GOT3 (cell line): ENCODE results near the gene CDSN.

ENCODE experiments used
- DNase-seq: peaks from one replicate; lab custom pipeline; 2025; ENCODE audit warnings: mixed read lengths; lab: John Stamatoyannopoulos, UW

Gene CDSN

DNA sequence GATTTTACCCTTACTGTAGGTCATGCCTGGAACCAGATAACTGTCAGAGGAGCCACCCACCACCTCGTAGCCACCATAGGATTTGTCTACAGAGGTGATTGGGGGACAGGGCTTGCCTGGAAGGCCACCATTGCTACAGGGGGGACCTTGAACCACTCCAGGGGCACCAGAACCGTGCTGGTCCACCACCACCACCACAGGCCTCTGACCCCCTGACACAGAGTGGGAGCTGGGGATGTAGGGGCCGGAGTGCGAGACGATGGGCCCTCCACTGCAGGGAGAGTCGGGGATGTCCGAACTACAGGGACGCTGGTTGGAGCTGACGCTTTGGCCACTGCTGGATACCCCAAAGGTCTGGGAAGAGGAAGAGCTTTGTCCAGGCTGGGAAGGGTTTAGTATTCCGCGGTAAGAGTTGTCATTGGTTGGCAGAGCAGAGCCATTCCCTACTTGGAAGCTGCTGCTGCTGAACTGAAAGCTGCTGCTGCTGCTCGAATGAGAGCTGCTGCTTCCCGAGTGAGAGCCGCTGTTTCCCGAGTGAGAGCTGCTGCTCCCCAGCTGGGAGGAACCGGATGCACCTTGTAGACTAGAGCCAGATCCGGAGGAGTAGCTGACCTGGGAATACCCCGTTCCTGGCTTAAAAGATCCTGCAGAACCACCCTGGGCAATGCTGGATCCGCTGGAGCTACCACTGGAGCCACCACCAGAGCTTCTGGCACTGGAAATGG is 3.4 kb downstream of the CDSN start:
- no peak for DNase-seq

DNA sequence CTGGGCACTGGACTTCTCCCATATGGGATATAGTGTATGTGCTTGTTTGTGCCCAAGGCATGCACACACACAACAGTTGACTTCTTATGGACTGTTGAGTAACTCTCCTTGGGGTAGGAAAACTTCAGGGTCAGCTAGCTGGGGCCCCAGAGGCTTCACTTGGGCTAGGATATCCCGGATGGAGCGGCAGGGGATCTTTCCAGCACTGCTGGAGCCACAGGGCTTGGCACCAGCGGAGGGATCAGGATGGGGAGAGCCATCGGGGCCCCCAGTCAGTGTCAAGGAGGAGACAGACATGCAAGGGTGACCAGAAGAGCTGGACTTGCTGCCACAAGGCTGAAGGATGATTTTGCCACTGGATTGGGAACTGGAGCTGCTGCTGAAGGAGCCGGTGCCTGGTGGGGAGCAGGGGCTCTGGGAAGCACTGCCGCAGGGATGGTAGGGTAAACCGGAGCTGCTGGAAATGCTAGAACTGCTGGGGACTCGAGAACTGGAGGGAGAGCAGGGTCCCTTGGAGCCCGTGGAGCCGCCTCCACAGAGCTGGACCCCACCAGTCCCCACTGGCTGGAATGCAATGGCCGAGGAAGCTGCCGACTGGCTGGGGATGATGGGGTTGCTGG is 4.2 kb downstream of the CDSN start:
- no peak for DNase-seq

DNA sequence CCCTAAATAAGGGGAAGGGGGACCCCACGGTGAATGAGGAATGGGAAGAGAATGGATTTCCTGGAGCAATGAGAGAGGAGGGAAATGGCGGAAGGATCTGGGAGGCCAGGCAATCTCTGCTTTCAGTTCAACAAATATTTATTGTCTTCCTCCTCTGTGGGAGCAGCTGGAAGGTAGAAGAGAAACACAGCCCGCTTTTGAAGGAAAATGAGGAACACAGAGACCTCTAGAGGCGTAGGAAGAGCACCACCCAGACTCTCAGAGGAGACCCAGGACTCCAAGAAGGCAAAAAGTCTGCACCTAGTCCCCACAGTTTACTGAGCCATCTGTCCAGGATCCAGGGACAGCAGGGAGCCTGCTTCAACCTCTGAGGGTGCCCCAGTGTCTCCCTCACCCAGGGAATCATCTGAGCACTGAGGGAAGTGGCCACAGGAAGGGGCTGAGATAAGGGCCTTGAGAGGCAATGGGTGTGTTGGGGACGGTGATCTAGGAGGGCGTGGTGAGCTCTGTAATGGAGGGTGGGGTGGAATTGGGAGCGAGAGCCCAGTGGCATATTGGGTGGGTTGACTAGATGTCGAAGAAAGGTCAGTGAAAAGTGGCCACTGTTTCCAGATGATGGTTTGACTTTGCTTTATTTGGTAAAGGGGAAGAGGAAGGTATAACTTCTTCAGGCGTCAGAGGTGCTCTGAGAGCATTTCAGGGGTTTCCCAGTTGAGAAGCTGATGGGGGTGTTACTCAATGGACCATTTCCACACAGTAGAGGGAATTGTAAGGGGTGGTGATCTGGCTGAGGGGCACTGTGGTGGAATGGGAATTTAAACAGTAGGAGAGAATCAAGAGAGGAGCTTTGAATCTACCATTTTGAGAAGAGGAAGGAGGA is 5.0 kb downstream of the CDSN start:
- DNase-seq = no peak

GRCh38 chr6:31114541-31114878 is 5.7 kb downstream of the CDSN start, which contains the start of gene PSORS1C1:
Gene PSORS1C1 (plus strand): TSS chr6:31114800. CDS start chr6:31129633, 14,833 bp downstream.
- peak; percentile 60 for DNase-seq

DNA sequence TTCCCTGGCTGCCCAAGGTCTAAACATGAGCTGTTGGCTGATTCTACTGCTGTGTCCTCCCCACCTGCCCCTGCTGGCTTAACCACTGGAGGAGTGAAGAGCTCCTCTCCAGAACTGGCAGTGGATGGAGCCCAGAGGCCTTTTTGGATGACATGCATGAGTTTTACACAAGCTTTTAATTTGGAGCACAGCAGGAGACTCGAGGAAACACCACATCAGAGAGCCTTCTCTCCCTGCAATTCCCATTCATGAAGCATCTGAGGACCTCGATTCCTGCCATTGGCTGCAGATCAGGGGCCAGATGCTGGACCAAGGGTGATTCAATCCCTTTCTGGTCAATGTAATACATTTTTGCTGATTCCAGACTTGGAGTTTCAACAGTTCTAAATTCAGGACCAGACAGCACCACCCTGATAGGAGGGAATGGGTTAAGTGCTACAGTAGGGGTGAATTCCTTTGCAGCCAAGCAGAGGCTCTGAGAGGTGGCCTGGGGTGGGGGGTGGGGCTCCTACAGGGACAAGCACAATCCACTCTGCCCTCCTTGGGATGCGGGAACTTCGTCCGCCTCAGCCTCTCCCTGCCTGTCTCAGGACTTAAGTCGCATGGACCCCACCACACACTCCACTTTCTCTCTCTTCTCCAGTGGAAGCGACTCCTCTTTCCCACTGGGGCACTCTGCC is 6.2 kb downstream of the CDSN start:
- DNase-seq = no peak

GRCh38 chr6:31112478-31112877 is 7.8 kb downstream of the CDSN start, which contains the start of gene C6orf15:
Gene C6orf15 (minus strand): TSS chr6:31112575. CDS start chr6:31112555, 20 bp downstream.
- DNase-seq = no peak

- no peak for DNase-seq
These were observed 8.5 kb downstream of the CDSN start for GRCh38 chr6:31111712-31112111.

- DNase-seq = no peak
These were observed 9.2 kb downstream of the CDSN start for GRCh38 chr6:31110825-31111582.

DNA sequence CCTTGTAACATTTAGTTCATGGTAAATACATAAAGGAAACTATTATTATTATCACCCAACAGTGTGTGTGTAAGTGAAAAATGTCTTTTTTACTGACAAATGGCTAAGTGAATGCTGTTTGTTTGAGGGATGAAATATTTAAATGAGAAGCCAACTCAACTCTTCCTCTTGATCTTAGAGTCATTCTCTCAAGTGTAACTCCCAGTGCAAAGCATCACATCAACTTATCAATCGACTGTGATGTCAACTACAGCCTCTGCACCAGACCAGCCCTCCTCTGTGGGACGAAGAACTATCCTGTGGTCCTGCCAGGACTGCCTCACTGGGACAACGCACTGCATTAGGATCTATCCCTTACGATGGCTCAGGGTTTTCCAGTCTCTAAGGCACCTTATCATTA is 13.2 kb downstream of the CDSN start:
- DNase-seq = no peak

DNA sequence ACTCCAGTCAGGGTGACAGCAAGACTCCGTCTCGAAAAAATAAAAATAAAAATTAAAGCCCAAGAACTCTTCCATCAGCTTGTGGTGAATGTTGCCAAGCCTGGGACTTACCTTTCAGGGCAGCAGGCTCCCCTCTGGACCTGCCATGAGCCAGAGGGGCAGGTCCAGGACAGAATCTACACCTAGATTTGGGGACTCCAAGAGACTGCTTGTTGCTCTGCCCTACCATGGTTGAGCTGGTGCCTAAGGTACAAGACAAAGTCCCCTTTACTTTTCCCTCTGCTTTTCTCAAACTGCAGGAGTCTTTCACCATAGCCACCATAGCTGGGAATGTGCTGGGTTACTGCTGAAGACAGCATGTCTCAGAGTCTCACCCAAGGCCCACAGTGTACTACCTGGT is 17.1 kb downstream of the CDSN start:
- DNase-seq = no peak

DNA sequence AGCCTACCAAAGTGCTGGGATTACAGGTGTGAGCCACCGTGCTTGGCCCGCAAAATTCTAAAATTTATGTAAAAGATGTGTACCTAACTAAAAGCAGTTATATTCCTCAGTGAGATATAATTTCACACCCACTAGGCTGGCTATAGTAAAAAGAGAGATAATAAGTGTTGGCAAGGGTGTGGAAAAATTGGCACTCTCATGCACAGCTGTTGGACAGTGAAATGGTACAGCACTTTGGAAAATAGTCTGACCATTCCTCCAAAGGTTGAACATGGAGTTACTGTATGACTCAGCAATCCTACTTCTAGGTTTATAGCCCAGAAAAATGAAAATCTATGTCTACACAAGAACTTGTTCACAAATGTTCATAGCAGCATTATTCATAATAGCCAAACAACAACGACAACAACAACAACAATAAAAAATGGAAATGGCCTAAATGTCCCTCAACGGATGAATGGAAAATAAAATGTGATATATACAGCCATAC is 21.8 kb downstream of the CDSN start:
- DNase-seq = no peak

GRCh38 chr6:31096656-31097055 is 23.6 kb downstream of the CDSN start:
- DNase-seq = no peak

DNA sequence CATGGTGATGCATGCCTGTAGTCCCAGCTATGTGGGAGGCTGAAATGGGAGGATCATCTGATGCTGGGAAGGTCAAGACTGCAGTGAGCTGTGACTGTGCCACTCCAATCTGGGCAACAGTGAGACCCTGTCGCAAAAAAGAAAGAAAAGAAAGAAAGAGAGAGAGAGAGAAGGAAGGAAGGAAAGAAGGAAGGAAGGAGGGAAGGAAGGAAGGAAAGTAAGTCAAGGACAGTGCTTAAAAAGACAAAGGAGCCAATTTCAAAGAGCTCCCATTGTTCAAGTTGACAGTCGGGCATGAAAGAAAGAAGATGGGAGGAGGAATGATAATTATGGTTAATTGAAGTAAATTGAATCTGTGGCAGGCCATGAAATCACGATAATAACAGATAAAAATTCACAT is 24.0 kb downstream of the CDSN start:
- no peak for DNase-seq

DNA sequence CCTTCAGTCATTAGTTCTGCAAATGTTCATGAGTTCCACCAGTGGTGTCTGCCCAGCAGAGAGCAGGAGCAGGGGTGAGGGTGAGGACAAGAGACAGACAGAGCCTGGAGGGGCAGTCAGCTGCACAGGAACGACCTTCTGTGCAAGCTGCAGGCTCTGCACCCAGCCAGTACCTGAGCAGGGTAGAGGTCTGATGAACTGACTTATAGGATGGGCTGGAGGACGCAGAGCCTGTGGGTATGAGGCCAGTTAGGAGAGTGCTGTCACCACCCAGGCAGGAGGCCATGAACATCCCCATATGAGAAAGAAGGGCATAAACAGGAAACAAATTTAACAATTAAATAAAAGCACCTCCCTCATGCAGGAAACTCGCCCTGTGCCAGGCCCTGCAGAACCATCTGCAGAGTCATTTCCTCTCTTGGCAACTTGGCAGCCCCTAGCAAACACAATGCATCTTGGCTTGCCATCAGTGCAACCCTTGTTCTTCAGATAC is 25.8 kb downstream of the CDSN start:
- DNase-seq = no peak

DNA sequence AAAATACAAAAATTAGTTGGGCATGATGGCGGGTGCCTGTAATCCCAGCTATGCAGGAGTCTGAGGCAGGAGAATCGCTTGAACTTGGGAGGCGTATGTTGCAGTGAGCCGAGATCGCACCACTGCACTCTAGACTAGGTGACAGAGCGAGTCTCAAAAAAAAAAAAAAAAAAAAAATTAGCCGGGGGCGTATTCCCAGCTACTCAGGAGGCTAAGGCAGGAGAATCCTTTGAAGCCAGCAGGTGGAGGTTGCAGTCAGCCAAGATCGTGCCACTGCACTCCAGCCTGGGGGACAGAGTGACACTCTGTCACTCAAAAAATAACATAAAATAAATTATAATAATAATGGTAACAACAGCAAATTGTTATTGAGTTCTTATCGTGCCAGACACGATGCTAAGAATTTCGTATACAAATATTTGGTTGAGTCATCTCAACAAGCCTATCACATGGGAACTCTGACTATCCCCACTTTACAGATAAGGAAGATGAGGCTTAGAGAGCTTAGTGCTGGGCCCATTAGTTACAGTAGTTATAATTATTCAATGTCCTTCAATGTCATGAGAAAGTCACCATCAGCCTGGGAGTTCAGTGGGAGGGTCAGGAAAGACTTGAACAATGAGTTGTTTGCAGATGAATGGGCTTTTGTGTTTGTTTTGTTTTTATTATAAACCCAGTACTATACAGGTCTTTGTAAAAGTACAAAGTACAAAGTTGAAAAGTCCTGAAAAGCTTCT is 27.3 kb downstream of the CDSN start:
- DNase-seq = no peak

DNA sequence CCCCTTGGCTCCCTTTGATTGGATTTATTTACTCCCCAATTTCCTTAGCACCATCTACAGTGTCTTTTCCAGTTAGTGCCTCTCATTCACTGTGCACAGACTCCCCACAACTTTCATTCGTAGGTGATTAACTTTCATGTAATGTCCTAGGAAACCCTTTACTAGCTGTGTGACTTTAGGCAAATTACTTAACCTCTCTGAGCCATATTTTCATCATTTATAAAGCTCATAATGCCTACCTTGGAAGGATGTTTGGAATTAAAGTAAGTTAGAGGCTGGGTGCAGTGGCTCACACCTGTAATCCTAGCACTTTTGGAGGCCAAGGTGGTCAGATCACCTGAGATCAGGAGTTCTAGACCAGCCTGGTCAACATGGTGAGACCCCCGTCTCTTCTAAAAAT is 28.0 kb downstream of the CDSN start:
- no peak for DNase-seq

- DNase-seq = no peak
These were observed 28.6 kb downstream of the CDSN start for GRCh38 chr6:31091680-31092079.

GRCh38 chr6:31090973-31091364 is 29.3 kb downstream of the CDSN start:
- DNase-seq = no peak

DNA sequence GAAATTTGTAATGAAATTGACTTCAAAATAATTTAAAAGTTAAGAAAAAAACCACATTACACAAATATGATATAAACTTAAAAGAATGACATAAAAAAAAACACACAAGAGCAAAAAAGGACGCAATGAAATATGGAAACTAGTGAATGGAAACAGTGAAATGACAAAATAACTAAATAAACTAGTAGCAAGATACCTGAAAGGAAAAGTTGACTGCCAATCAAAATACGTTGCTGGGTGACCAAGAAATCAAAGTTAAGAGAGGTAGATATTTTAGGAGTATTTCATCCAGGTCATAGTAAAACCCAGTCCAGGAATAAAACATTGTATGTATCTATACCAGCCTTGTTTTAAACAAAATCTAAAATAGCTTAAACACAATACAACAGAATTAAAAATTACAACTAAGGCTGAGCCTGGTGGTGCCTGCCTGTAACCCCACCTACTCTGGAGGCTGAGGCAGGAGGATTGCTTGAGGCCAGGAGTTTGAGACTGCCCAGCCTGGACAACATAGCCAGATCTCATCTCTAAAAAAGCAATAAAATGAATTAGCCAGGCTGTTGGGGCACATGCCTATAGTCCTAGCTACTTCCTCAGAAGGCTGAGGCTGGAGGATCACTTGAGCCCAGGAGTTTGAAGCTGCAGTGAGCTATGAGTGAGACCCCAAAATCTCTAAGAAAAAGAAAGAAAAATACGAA is 29.8 kb downstream of the CDSN start:
- no peak for DNase-seq
